GM18517 (cell line): ENCODE measurements around the gene HSP90AB1.

ENCODE experiments used
- ATAC-seq: cut with Tn5 transposase; IDR thresholded peaks from one replicate; pipeline ENCODE4 v1.9.1; 2021; ENCODE audit warnings: mild to moderate bottlenecking, moderate library complexity; ENCODE audit not compliant: unreplicated experiment

HSP90AB1 gene

DNA sequence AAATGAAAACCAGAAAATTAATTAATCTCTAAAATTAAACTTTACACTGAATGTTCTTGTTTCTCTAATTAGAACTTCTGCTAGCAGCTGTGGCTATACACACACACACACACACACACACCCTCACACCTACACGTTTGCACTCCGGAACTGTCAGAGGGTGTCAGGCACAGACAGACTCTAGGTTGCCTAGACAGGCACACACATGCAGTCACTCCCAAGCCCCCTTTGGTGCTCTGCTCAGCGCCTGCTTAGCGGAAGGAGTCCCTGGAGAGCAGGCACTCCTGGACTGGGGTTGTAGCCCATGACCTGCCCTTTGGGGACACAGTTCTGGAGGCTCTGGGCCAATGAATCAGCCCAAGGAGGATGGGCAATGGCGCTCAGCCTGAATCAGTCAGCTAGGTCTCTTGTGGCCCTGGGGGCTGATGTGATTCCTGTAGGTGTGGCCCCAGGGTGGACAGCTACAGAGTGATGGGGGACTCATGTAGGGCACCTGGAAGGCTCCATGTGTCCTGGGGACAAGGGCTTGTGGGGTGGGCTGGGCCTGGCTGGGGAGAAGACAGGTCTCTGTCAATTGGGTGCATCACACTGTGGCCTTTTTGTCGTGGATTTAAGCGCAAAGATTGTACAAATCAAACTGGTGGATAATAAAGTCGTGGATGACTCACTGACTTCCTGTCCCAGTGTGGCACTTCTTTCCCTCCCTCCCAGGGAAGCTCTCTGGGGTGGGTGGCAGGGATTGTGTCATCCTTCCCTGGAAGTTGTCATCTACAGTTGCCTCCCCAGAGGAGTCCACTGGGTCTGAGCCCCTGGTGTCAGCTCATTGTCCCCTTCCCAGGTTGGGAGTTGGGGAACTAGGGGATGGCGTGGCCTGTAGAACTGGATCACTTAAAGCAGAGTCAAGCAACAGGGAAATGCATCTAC lies 32.1 kb downstream of the HSP90AB1 start:
- ATAC-seq: no peak

DNA sequence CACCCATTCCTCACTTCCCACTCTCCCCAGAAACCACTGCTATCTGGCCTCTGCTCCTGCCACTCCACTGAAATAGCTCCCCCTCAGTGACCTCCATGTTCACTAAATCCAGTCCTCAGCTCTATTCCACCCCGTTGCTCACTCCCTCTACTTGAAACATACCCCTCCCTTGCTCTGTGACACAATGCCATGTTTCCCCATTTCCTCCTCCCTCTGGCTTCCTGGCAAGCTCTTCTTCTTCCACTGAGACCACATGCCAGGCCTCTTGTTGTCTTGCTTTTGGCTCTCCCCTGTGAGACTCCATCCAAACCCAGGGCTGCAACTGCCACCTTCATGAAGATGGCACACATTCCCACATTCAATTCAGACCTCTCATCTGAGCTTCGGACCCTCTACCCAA lies 37.2 kb downstream of the HSP90AB1 start:
- no peak for ATAC-seq

DNA sequence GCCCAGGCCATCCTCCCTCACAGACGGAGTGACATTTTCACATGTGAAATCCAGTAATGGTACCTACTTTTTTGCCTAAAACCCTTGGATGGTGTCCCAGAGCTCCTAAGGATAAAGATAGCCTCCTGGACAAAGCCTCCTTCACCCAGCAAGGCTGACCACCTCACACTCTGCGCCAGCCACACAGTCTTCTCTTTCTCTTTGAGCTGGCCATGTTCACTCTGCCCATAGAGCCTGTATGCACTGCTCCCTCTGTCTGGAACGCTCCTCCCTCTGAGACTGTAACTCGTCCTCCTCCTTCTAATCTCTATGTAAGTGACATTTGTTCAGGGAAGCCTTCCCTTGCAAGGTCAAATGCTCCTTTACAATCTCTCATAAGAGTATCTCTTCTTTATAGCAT lies 38.0 kb downstream of the HSP90AB1 start:
- no peak for ATAC-seq

DNA sequence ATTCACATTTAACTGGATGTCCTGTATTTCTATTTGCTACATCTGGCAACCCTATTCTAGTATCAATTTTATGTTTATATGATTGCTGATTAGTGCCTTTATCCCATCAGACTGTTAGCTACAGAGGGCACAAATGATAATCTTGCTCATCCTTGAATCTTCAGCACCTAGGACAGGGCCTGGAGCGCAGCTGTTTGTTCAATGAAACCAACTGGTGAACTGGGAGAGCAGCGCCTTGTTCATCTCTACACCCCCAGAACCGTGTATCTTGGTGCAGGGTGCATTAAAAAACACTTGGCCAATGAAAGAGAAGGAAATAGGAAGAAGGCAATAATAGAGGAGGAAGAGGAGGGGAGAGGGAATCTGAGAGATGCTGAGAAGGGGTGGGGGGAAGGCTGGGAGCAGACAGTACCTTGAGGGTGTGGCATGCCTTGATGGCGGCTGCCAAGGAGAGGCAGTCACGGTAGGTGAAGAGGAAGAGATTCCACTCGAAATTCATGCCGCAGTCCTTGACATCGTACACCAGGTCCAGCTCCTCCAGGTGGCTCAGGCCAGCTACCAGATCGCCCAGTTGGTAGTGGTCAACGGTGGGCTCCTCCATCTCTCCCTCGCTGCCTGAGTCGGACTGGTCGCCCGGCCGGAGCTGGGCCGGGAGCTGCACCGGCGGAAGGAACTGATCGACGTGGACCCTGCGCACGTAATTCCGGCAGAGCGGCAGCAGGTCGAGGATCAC lies 38.8 kb downstream of the HSP90AB1 start:
- no peak for ATAC-seq

DNA sequence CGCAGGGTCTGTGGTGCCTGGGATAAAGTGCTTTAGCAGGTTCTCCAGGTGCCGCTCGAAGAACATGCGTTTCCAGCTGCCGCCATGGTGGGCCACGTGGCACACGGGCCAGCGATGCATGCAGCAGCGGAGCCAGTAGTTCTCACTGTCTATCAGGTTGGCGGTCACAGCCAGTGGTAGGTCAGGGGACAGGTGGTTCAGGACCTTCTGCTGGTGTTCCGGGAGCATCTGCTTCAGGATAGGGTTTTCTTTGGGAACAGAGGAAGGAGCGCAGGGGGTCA lies 39.3 kb downstream of the HSP90AB1 start:
- no peak for ATAC-seq

DNA sequence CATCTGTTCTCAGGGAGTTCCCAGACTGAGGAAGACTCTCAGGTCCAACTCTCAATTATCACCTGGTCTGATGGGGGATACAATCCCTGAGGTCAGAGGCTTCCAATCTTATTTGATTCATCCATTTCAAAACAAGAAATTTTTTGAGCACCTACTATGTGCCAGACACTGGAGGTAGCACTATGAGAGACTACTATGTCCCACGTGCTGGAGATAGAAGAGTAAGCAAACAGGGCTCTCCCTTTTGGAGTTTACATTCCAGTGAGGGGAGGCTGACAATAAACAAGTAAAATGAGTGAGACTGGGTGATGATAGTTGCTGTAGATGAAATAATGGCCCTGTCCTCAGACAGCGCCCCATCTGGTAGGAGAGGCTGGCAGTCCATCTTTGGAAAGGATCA lies 39.8 kb downstream of the HSP90AB1 start:
- no peak for ATAC-seq

DNA sequence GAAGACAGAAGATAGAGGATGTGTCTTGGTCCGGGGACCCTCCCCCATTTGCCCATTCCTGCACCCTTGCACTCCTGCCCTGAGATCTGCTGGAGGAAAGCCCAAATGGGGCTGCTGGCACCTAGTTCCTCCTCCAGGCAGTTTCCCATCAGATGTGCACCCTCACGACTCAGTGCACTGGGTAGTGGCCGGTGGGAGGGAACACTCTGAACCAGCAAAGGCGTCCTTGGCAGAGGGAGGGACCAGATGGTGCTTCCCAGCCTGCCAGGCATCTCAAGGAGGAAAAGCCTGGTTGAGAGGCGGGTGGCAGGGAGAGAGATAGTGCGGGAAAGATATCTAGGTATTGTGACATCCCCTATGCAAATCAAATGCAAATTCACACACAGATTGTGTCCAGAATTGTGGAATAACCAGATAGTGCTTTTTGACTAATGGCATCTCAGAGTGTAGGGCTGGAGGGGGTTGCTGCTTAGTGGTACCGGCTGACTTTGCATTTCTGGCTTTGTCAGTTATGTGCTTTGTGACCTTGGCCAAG lies 42.9 kb downstream of the HSP90AB1 start:
- no peak for ATAC-seq

DNA sequence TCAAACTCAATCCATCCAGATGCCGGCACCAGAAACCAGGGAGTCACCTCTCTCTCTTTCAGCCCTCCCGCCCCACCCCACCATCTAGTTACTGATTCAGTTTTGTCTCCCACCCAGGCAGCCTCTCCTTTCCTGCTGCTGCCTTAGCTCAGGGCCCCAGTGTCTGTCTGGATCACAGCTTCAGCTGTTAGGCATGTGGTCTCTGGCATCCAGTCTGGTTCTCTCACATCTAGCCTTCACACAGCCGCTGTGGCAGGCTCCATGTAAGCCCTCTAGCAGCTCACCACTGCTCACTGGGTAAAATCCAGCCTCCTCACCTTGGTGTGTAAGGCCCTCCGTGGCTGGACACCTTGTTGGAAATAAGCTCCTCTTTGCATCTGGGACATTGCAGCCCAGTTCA lies 44.9 kb downstream of the HSP90AB1 start:
- no peak for ATAC-seq

DNA sequence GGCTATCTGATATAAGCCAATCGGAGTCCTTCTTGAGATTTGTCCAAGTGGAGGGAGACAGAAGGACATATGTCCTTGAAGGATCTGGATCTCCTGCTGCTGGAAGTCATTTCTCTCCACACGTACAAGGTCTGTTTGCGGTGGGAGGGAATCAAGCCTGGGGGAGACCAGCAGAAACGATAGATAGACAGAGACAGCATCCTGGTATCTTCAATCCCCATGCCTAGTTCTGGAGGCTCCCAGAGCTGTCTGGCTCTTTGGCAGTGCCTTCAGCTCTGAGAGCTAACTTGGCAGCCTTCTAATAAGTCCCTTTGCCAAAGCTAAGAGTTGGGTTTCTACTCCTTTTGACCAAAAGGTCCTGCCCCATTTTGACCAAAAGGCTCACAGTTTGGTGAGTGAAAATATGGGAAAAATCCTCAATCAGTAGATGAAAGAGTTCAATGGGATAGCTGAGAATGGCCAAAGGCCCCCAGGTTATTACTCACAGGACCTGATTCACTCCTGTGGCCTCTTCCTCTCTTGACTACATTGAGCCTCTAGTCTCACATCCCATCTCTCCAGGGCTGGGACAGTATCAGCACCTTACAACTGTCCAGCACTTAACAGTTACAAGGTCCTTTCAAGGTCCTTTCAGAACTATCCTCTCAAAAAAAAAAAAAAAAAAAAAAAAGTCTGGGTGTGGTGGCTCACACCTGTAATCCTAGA lies 45.9 kb downstream of the HSP90AB1 start:
- no peak for ATAC-seq

DNA sequence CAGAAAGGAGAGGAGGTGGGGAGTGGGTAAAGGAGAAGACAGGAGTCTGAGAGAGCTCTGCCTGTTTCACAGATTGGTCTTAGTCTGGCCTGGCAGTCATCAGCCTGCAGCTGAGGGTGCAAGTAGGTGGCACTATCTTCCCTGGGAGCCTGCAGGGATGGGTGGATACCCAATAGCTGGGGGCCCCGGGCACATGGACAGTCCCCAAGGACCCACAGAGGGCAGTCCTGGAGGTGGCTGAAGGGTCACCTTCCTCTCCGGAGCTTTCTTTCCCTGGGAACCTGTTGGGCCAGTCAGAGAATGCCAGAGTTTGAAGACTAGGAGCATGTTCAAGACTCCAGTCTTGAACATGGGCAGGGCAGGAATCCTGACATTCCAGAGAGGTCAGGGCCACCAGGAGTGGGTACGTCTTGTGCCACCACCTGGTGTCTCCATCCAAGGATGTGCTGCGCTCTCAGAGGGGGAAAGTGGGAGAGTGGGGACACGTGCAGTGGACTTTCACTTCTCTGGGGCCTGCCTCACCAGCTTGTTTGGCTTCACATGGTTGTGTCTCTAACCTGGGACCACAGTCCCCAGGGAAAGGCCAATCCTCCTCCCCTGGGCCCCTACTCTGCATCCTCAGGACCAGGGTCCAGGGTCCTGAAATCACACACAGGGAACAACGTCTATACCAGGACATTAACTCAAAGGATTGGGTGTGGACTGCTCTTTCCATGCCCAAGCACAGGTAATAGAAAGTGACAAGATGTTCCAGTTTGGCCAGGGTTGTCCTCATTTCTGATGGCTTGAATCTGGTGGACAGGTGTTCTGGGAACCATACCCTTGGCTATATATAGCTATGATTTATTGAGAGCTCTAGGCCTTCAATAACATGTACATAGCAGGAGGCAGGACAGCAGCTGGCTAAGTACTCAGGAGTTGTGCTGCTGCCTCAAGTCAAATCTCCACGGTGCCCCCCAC lies 48.2 kb downstream of the HSP90AB1 start:
- no peak for ATAC-seq

DNA sequence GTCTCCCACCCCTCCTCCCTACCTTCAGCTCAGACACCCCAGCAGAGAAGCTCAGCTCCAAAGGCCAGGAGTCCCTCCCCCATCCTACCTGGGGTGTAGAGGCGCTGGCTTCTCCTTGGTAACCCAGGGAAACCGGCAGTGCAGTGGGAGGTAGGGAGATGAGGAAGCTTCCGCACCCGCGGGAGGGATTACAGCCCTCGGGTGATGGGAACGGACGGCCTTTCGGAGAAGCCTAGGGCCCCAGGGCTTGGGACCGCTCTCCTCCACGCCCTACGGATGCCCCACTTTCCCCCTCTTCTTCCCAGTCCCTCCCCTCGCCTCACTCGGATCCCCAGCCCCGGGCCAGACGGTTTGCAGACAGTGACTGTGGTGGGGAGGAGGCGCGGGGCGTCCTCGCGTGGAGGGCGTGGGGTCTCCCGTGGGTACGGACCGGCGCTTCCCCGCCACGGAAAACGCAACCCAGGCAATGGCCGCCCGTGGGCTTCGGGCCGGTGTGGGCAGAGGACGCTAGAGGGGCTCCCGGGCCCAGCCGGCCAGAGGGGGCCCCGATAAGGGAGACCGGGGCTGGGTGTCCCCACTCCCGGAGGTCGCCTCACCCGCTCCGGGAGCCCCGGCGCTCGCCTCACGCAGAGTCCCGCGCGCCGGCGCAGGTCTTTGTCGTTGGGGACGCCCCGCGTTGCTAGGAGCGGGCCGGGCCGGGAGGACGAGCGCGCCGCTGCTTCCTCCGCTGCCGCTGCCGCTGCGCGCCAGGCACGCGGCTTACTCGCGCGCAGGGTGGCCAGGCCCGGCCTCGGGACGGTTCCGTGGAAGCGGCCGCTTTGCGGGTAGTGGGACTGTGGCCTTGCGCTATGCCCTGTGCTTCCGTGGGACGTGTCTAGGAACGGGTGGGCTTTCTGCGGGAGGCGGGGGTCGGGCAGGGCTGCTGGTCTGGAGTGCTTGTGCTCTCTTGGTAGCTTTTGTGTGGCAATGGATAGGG lies 50.5 kb downstream of the HSP90AB1 start:
- ATAC-seq: no peak

DNA sequence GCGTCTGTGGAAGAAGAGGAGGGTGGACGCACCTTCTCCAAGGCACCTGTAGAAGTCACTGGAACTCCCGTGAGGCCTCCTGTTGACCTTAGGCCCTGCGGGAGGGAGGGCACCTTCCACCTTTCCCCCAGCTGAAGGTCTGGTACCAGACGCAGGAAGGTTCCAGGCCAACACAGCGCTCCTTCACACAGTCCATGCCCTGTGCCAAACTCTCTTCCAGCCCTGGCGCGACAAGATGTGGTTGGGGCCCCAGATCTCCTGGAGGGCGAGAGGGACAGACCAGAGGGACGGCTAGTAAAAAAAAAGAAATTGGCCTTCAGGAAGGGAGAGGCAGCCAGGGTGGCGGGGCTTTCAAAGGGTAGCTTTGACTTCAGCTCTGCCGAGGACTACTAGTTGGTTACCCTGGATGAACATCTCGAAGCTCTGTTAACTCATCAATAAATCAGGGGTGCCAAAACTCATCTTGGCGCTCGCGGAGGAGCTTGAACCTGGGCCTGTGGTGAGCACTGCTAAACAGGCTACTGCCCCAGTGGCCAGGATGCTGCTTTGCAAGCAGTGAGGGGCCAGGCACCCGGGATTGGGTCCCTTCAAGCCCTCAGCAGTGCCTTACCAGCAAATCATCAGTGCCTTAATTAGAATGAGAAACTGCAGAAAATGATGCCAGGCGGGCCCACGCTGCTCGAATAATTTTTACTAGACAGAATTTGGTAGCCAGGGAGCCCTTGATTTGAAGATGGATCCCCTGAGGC lies 51.3 kb downstream of the HSP90AB1 start:
- no peak for ATAC-seq

DNA sequence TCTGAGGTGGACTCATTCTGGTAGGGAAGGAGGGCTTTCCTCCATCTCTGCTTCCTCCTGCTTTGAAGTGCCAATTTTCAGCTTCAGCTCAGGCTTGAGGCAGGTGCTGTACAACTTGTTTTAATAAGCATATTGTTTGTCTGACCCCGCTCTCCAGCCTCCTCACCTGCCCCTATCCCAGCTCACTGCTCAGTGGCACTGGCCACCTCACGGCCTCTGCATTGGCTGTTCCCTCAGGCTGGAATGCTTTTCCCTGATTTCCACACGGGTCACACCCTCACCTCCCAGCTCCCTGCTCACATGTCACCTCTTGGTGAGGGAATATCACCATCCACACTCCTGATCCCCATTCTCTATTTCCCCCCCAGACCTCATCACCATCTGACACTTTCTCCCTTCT lies 52.0 kb downstream of the HSP90AB1 start:
- ATAC-seq: no peak

DNA sequence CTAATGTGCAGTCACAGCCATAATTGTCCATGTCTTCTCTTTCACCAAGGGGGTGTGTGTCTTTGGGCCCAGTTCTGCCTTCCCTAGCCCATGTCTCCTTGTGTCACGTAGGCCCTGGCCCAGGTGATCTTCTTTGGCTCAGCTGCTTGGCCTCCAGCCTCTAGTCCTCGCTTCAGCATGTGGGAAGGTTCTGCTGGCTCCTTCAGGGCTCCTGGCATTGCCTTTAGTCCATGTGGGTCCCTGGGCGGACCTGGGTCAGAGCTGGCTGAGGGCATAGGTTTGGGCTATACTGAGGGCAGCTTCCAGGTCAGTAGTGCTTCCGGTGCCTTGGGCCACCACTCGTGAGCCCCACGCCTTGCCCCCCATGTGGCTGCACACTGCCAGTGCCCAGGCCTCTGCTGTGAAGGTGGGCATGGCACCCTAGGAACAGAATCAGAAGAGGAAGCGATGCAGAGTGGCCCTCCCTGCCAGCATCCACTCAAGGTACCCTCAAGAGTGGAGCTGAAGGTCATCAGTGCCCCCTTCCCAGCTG lies 53.5 kb downstream of the HSP90AB1 start:
- no peak for ATAC-seq

DNA sequence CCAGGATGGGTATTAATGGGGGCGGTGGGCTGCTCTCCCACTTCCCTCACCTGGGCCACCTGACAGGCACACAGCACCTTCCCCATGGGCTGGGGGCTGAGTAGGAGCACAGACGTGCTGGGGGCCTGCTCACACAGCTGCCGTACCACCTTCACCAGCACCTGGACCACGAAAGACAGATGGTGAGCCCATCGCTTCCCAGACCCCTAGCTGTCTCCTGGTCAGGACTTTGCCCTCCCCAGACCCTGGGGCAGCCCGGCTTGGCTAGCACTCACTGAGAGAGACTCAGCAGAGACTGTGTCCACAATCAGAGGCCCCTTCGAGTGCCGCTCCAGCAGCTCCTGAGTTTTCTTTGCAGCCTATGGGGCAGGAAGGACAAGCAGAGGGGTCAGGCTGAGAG lies 54.2 kb downstream of the HSP90AB1 start:
- no peak for ATAC-seq

DNA sequence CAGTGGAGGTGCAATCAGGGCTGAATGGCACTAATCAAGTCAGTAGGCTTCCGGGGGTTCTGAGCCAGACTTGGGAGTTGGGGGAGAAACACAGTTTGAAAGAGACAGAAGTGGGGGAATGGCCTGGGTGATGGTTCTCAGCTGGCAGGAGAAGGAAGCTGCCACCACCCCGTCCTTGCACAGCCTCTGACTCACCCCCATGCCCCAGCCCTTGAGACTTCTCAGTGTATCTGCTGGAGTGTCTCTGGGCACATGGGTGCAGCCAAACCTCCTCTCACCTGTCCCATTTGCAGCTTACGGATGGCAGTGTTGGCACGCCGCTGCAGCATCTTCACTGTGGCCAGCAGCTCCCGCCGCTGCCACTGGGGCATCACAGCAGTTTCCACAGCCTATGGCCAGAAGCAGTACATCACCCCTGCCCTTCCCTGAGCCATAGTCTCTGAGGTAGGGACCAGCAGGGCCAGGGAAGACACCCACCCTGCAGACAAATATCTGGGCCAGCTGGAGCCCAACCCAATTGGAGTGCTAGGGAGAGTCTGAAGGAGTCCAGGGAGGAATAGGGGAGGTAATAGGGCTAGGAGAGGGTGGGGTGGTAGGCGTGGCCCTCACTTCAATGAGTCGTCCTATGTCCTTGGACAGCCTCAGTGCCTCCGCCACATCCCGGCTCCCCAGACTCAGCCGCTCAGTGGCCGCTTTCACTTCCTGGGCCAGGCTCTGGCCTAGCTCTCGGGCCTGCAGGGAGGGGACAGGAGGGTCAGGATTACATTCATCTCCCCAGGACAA lies 55.1 kb downstream of the HSP90AB1 start:
- ATAC-seq: no peak

DNA sequence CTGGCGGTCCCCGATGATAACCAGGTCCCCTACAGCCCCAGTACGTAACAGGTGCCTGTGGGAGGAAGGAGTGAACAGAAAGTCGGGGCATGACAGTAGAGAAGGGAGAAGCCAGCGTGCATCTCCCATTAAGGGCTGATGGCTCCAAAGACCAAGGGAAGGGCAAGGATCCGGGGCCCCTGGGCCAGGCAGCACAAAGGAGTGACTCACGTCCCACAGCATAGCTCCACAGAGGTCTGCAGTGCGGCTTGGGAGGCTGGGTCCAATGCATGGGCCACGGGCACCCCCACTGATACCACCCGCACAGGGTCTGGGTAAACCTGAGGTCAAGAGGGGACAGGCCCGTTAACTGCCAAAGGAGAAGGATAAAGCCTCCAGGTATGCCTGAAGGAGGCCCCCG lies 56.0 kb downstream of the HSP90AB1 start:
- ATAC-seq: no peak
